SK-N-SH (cell line): ENCODE measurements around the gene SLCO3A1. TPM values are rescaled to one million over a fixed set of nuclear protein-coding genes. Genes with fewer than 3 reads are reported as not detected.

Source experiments
- CTCF ChIA-PET: fragments of 300-600, 350-600 bp; formaldehyde crosslinking; extraction: SDS; loops from one replicate; lab custom pipeline; 2021; lab: Yijun Ruan, JAX
- POLR2A ChIA-PET: fragments of 350-600 bp; sonication (Branson Sonifier 250); formaldehyde crosslinking; extraction: SDS; loops from one replicate; lab custom pipeline; 2020; ENCODE audit warnings: antibody characterized with exemption, inconsistent platforms; lab: Yijun Ruan, JAX
- DNase-seq: peaks from one replicate; pipeline ENCODE4 v3.0.0; 2012
- H2AFZ ChIP-seq: fragments of 200-600 bp; sonication (generic); 2 replicates; pipeline ENCODE4 v1.8.1; 2016; ENCODE audit warnings: antibody characterized with exemption, mild to moderate bottlenecking, low read depth
- H3F3A ChIP-seq: fragments of 200-600 bp; sonication (generic); replicated peaks from 2 replicates; pipeline ENCODE3; 2016; ENCODE audit warnings: antibody characterized with exemption, mild to moderate bottlenecking; ENCODE audit not compliant: insufficient read depth
- H3K27ac ChIP-seq, 2 experiments: fragments of 200-500 bp in 1 of 2; fragments of 200-600 bp in 1 of 2; sonication (Bioruptor generic) in 1 of 2; sonication (generic), shearing (Covaris generic) in 1 of 2; 2 replicates each; pipeline versions ENCODE4 v1.5.1 to v1.6.1; 2014 to 2016; ENCODE audit warnings: low read depth in 2 of 2, inconsistent platforms in 1 of 2, low read length in 1 of 2, mild to moderate bottlenecking in 1 of 2, mixed read lengths in 1 of 2
- H3K27me3 ChIP-seq: fragments of 200-600 bp; sonication (generic), shearing (Covaris generic); 2 replicates; pipeline ENCODE4 v1.6.1; 2016; ENCODE audit warnings: mixed run types; ENCODE audit not compliant: insufficient read depth
- H3K36me3 ChIP-seq, 2 experiments: fragments of 200-500 bp in 1 of 2; fragments of 200-600 bp in 1 of 2; sonication (Bioruptor generic) in 1 of 2; sonication (generic) in 1 of 2; replicated peaks in 1 of 2; 2 replicates each; pipeline versions ENCODE3 to v1.5.1; 2014 to 2016; ENCODE audit warnings: low read length in 1 of 2, mild to moderate bottlenecking in 1 of 2; ENCODE audit not compliant: insufficient read depth in 2 of 2, control insufficient read depth in 1 of 2
- H3K4me1 ChIP-seq, 2 experiments: fragments of 200-500 bp in 1 of 2; fragments of 200-600 bp in 1 of 2; sonication (Bioruptor generic) in 1 of 2; sonication (generic), shearing (Covaris generic) in 1 of 2; 2 replicates each; pipeline versions ENCODE4 v1.5.1 to v1.6.1; 2014 to 2016; ENCODE audit warnings: low read depth in 1 of 2, low read length in 1 of 2, mixed run types in 1 of 2; ENCODE audit not compliant: insufficient read depth in 2 of 2, control insufficient read depth in 1 of 2
- H3K4me2 ChIP-seq: fragments of 200-600 bp; sonication (generic), shearing (Covaris generic); 2 replicates; pipeline ENCODE4 v1.6.1; 2017; ENCODE audit warnings: mixed run types
- H3K4me3 ChIP-seq, 2 experiments: fragments of 200-500 bp in 1 of 2; fragments of 200-600 bp in 1 of 2; sonication (Bioruptor generic) in 1 of 2; sonication (generic), shearing (Covaris generic) in 1 of 2; 2 replicates each; pipeline versions ENCODE4 v1.5.1 to v1.8.1; 2014 to 2016; ENCODE audit warnings: low read depth in 2 of 2, inconsistent platforms in 1 of 2, low read length in 1 of 2, mild to moderate bottlenecking in 1 of 2, mixed read lengths in 1 of 2, moderate library complexity in 1 of 2
- H3K79me2 ChIP-seq: fragments of 200-600 bp; sonication (generic); 2 replicates; pipeline ENCODE4 v1.8.1; 2017; ENCODE audit warnings: mild to moderate bottlenecking; ENCODE audit not compliant: insufficient read depth
- H3K9ac ChIP-seq: fragments of 200-600 bp; sonication (generic); 2 replicates; pipeline ENCODE4 v1.6.1; 2017; ENCODE audit warnings: mixed run types
- H3K9me2 ChIP-seq: fragments of 200-600 bp; sonication (generic); 2 replicates; pipeline ENCODE4 v1.6.1; 2017; ENCODE audit warnings: mixed run types
- H3K9me3 ChIP-seq: fragments of 200-600 bp; sonication (generic); 2 replicates; pipeline ENCODE4 v1.6.1; 2017; ENCODE audit warnings: mixed run types, mild to moderate bottlenecking, moderate library complexity
- H4K20me1 ChIP-seq: fragments of 200-600 bp; sonication (generic); 2 replicates; pipeline ENCODE4 v1.6.1; 2017; ENCODE audit warnings: mild to moderate bottlenecking, mixed run types; ENCODE audit not compliant: insufficient read depth
- ELF1 ChIP-seq: IDR thresholded peaks from 2 replicates; pipeline ENCODE4 v1.4.0; 2012
- EP300 ChIP-seq, 2 experiments: IDR thresholded peaks; 2 replicates each; pipeline versions ENCODE4 v1.4.0 to v1.6.1; 2012; ENCODE audit warnings: borderline replicate concordance in 1 of 2, low read depth in 1 of 2, low read length in 1 of 2
- FOSL2 ChIP-seq: IDR thresholded peaks from 2 replicates; pipeline ENCODE4 v1.4.0; 2012; ENCODE audit warnings: low read depth, mild to moderate bottlenecking, moderate library complexity, borderline replicate concordance
- FOXJ3 ChIP-seq: sonication (generic); formaldehyde crosslinking; IDR thresholded peaks from 2 replicates; pipeline ENCODE4 v1.5.1; 2020; ENCODE audit warnings: mild to moderate bottlenecking, missing genetic modification reagents
- GATA2 ChIP-seq: sonication (generic); formaldehyde crosslinking; IDR thresholded peaks from 2 replicates; pipeline ENCODE4 v1.5.0; 2020; ENCODE audit warnings: mild to moderate bottlenecking, missing genetic modification reagents
- JUND ChIP-seq: IDR thresholded peaks from 2 replicates; pipeline ENCODE4 v1.4.0; 2012
- MXI1 ChIP-seq: IDR thresholded peaks from 2 replicates; pipeline ENCODE4 v1.6.1; 2012; ENCODE audit warnings: mild to moderate bottlenecking, low read depth, low read length, improper control_type of control experiment
- NFIC ChIP-seq: IDR thresholded peaks from 2 replicates; pipeline ENCODE4 v1.4.0; 2012; ENCODE audit warnings: borderline replicate concordance
- NRF1 ChIP-seq: IDR thresholded peaks from 2 replicates; pipeline ENCODE4 v1.6.1; 2012; ENCODE audit warnings: low read depth, mild to moderate bottlenecking, low read length
- POLR2AphosphoS5 ChIP-seq: IDR thresholded peaks from 2 replicates; pipeline ENCODE4 v1.6.1; 2012; ENCODE audit warnings: low read depth, low read length
- RAD21 ChIP-seq: IDR thresholded peaks from 2 replicates; pipeline ENCODE4 v1.6.1; 2012; ENCODE audit warnings: mild to moderate bottlenecking, low read length
- RCOR1 ChIP-seq: fragments of 150-350 bp; IDR thresholded peaks from 2 replicates; pipeline ENCODE4 v1.6.1; 2017; ENCODE audit warnings: antibody characterized with exemption, low read length
- RXRA ChIP-seq: IDR thresholded peaks from 2 replicates; pipeline ENCODE4 v1.4.0; 2012; ENCODE audit warnings: low read depth, mild to moderate bottlenecking, borderline replicate concordance
- SIN3A ChIP-seq: IDR thresholded peaks from 2 replicates; pipeline ENCODE4 v1.6.1; 2012; ENCODE audit warnings: low read depth, mild to moderate bottlenecking, low read length, moderate library complexity, borderline replicate concordance
- SMC3 ChIP-seq: IDR thresholded peaks from 2 replicates; pipeline ENCODE4 v1.6.1; 2012; ENCODE audit warnings: low read depth, low read length, improper control_type of control experiment
- TCF12 ChIP-seq: IDR thresholded peaks from 2 replicates; pipeline ENCODE4 v1.4.0; 2012
- TEAD4 ChIP-seq: IDR thresholded peaks from 2 replicates; pipeline ENCODE4 v1.4.0; 2012; ENCODE audit warnings: mild to moderate bottlenecking, borderline replicate concordance; ENCODE audit not compliant: insufficient read depth
- WGBS: methylation state at CpG from one replicate; pipeline ENCODE4 v1.1.6; 2017; ENCODE audit warnings: low lambda C conversion rate; 5-methylcytosine and 5-hydroxymethylcytosine counted together
- polyA plus RNA-seq, 3 experiments: library from polyadenylated mRNA; depleted of rRNA; stranded (reverse); fragments of >200 nt; gene quantifications; 2 replicates each; pipeline ENCODE4 v1.2.3, GENCODE V29; 2012
- TF ChIP-seq, protein P1 (sequence below): IDR thresholded peaks from 2 replicates; pipeline ENCODE4 v1.4.0; 2012; ENCODE audit warnings: low read depth
- TF ChIP-seq, protein P2 (sequence below): IDR thresholded peaks from 2 replicates; pipeline ENCODE4; 2012

The SLCO3A1 gene
- polyA plus RNA-seq, 1 of the 3 experiments (the other 2 are of a cell fraction): 19.7 TPM

DNA sequence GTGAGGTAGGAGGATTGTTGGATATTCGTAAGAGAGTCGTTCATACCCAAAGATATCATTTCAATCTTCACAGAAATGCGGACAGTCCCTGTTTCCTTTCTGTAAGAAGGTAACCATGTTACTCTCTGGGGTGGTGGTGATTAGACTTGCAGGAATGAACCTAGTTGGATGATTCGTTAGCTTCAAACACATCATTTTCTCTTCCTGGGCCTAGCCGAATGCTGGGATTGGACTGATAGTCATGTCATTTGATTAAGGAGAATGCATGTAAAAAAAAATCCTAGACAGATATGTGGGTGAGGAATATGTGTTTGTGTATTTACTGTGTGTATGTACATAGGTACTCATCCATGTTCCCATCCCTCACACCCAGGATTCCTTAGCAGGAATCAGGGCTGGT, 12.4 kb downstream of the SLCO3A1 start:
- no peak for DNase-seq
- Histone ChIP-seq H3K4me1 (peaks cover 25 to 29% of the 10 kb centered on the region in 2 experiments), H3F3A (peaks cover 31% of the 10 kb centered on the region), H3K4me3 (no peak overlapping the region), H3K4me2 (peak overlapping the region; percentile 70), H3K27ac (peak overlapping the region; percentile 72 to 94), H4K20me1 (no peaks in the 10 kb centered on the region), H3K36me3 (no peaks in the 10 kb centered on the region), H2AFZ (peak overlapping the region; percentile 39; the same call in 1 of the 2 replicates), H3K9me3 (no peaks in the 10 kb centered on the region), H3K9me2 (no peaks in the 10 kb centered on the region), H3K27me3 (no peaks in the 10 kb centered on the region), H3K79me2 (peaks cover 48% of the 10 kb centered on the region), H3K9ac (peak overlapping the region; percentile 53)
- whole genome bisulfite sequencing: 31% methylated on average over 5 of the region's 5 CpGs
- TF ChIP-seq FOSL2 (peak; percentile 21; the same call in 1 of the 2 replicates), RCOR1 (no peak)
- POLR2A ChIA-PET: no interaction called here
- CTCF ChIA-PET: interaction anchor here (1.4 to 2.2 kb wide), 5 partner anchors 10 to 159 kb away, joined by 3 to 14 read pairs (median 5); partner anchors contain the start of gene SLCO3A1

GRCh38 chr15:91866371-91866905, 12.9 kb downstream of the SLCO3A1 start:
- POLR2A ChIA-PET: no interaction called here
- WGBS: 26% methylated on average over 6 of the region's 6 CpGs

More at GRCh38 chr15:91866371-91866905, 12.9 kb downstream of the SLCO3A1 start:
- Histone ChIP-seq H3K27ac (peak overlapping the region; percentile 72 to 94), H3K4me3 (no peak overlapping the region), H3K4me2 (peak overlapping the region; percentile 70), H3K9me3 (no peaks in the 10 kb centered on the region), H3K79me2 (peaks cover 48% of the 10 kb centered on the region), H3K4me1 (peaks cover 25 to 29% of the 10 kb centered on the region in 2 experiments), H3K36me3 (no peaks in the 10 kb centered on the region), H3K27me3 (no peaks in the 10 kb centered on the region), H3K9ac (peak overlapping the region; percentile 53), H2AFZ (peak overlapping the region; percentile 65; the same call in 1 of the 2 replicates), H3F3A (peaks cover 31% of the 10 kb centered on the region), H4K20me1 (no peaks in the 10 kb centered on the region), H3K9me2 (no peaks in the 10 kb centered on the region)
- CTCF ChIA-PET: interaction anchor here (1.4 to 2.2 kb wide), 5 partner anchors 11 to 160 kb away, joined by 3 to 14 read pairs (median 5); partner anchors contain the start of gene SLCO3A1
- DNase-seq: peak; percentile 29
- peak; percentile 26 to 57; a peak in 2 of 4 replicates for TF ChIP-seq EP300 (IDR thresholded peaks at IDR 0.05; ENCODE audit: borderline replicate concordance in 1 of 2, low read depth in 1 of 2, low read length in 1 of 2)
- TF ChIP-seq JUND: peak; percentile 65
- TF ChIP-seq RAD21: no peak
- 0 out of 2 replicates have a peak, but pooled peaks have one; percentile 7 for TF ChIP-seq RCOR1
- no peak for TF ChIP-seq NRF1
- TF ChIP-seq, protein P1, sequence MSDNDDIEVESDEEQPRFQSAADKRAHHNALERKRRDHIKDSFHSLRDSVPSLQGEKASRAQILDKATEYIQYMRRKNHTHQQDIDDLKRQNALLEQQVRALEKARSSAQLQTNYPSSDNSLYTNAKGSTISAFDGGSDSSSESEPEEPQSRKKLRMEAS: no peak
- peak; percentile 51 for TF ChIP-seq NFIC
- no peak; the same call in 1 of the 2 replicates for TF ChIP-seq SIN3A
- peak; percentile 81 for TF ChIP-seq TCF12
- TF ChIP-seq GATA2 (CRISPR knock-in tag): no peak
- no peak for TF ChIP-seq ELF1
- peak; percentile 42; the same call in 1 of the 2 replicates for TF ChIP-seq RXRA
- TF ChIP-seq MXI1: no peak
- no peak for TF ChIP-seq SMC3
- 0 out of 2 replicates have a peak, but pooled peaks have one; percentile 2 for TF ChIP-seq TEAD4
- TF ChIP-seq POLR2AphosphoS5: 0 out of 2 replicates have a peak, but pooled peaks have one; percentile 14
- TF ChIP-seq FOXJ3: no peak
- TF ChIP-seq, protein P2, sequence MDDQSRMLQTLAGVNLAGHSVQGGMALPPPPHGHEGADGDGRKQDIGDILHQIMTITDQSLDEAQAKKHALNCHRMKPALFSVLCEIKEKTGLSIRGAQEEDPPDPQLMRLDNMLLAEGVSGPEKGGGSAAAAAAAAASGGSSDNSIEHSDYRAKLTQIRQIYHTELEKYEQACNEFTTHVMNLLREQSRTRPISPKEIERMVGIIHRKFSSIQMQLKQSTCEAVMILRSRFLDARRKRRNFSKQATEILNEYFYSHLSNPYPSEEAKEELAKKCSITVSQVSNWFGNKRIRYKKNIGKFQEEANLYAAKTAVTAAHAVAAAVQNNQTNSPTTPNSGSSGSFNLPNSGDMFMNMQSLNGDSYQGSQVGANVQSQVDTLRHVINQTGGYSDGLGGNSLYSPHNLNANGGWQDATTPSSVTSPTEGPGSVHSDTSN: peak; percentile 87
- peak; percentile 69 for TF ChIP-seq FOSL2
